T-helper 22 cell (primary cell): ENCODE data around the gene NOTUM.
"Not testable (repeated sequence)": the region's sequence is repeated elsewhere in the genome, so short reads cannot be mapped to it uniquely, and the experiment has no call there.

Experiments used
- DNase-seq: peaks from one replicate; pipeline ENCODE4 v3.0.0-alpha.2; 2020; ENCODE audit warnings: low read depth

Gene NOTUM

DNA sequence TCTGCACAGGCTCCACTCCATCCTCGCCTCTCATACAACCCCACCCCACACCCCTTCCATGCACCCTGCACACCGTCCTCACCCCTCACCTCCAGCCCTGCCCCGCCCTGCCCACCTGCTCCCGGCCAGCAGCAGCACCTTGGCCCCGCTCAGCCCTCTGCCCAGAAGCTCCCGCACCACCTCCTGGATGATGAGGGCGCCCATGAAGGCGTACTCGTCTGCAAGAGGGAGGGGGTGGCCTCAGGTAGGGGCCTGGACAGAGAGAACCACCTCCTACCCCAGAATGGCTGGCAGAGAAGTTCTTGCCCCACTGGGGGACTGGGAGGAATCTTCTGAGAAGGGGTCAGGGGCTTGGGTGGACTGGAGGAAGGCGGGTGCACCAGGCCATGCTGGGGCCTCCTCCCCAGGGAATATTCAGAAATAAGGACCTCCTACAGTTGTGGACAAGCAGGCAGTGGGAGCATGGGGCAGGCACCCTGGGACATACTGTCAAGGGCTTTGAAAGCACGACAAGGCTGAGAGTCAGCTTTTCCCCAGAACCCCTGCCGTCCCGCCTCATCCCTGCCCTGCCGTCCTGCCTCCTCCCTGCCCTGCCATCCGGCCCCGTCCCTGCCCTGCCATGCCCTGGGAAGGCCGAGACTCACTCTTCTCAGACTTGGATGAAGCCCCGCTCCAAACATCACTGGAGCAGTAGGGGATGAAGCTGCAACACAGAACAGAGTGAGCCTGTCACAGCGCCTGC, 3.1 kb downstream of the NOTUM start:
- no peak for DNase-seq

- no peak for DNase-seq
These were observed 4.1 kb downstream of the NOTUM start for GRCh38 chr17:81956607-81957589.

- no peak for DNase-seq
These were observed 5.0 kb downstream of the NOTUM start for GRCh38 chr17:81955756-81956544.

DNA sequence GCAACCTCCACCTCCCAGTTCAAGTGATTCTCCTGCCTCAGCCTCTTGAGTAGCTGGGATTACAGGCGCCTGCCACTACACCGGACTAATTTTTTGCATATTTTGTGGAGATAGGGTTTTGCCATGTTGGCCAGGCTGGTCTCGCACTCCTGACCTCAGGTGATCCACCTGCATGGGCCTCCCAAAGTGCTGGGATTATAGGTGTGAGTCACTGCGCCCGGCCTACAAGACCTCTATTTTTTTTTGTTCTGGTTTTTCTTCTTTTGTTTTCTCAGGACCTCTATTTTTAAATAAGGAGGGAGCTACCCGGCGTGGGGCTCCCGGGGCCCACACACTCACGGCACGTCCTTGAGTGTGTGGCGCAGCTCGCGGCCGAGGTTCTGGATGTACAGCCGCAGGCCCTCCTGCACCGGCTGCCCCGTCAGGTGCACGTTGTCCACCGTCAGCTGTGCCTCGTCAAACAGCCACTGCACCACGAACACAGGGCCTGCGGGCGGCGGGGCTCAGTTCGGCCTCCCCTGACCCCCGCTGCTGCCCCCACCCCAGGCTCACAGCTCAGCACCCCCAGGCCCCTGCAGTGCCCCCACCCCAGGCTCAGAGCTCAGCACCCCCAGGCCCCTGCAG, 5.8 kb downstream of the NOTUM start:
- DNase-seq: no peak

GRCh38 chr17:81954131-81955057, 6.6 kb downstream of the NOTUM start:
- no peak for DNase-seq

DNA sequence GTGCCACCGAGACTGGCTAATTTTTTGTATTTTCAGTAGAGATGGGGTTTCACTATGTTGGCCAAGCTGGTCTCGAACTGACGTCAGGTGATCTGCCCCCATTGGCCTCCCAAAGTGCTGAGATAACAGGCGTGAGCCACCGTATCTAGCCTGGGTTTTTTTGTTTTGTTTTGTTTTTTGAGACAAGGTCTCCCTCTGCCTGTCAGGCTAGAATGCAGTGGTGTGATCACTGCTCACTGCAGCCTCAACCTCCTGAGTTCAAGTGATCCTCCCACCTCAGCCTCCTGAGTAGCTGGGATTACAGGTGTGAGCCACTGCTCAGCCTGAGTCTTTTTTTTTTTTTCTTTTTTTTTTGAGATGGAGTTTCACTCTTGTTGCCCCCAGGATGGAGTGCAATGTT, 7.5 kb downstream of the NOTUM start:
- DNase-seq: not testable (repeated sequence)

DNA sequence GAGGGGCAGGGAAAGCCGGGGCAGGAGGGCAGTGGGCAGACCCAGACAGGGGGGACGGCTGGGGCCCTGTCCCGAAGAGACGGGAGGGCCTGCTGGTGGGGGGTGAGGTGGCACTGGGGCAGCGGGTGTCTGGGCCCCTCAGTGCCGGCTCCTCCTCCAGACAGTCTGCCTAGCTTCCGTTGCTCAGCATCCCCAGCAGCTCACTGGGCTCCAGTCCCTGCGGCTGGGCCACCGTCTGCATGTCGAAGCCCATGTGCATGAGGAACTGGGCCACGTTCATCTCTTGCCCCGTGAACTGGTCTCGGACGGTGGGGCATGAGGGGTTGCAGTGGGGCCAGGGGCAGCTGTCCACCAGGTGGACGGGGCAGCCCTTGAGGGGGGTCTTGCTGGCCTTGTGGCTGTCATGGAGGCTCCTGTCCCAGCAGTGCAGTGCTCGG, 8.2 kb downstream of the NOTUM start:
- DNase-seq: no peak

GRCh38 chr17:81951785-81952684, 9.0 kb downstream of the NOTUM start:
- no peak for DNase-seq

DNA sequence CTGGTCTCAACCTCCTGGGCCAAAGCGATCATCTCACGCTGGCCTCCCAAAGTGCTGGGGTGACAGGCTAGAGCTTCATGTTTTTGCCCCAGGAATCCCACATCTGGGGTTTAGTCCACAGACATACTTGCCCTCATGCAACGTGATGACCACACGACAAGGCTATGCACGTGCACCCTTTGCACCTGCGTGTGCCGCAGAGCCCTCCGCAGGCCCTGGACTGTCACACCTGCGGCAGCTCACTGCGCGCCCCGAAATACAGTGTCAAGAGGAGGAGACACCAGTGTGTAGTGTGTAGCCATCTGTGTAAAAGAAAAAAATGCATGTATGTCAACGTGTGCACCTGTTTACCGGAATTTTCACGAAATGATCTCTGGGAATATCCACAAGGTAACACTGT, 10.5 kb downstream of the NOTUM start:
- no peak for DNase-seq

GRCh38 chr17:81948635-81949378, 12.2 kb downstream of the NOTUM start:
- no peak for DNase-seq

DNA sequence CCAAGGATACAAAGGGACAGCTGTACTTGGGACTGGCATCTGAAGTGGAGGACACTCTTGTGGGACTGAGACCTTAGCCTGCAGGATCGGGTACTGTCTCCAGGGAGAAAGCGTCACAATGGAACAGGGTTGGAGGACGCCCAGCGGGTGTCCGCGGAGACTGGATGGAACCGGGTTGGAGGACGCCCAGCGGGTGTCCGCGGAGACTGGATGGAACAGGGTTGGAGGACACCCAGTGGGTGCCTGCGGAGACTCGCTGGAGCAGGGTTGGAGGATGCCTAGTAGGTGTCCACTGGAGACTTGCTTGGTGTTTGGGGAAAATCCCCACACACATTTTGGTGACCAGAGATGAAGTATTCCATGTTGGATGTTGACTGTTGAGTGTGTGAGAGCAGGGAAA, 13.8 kb downstream of the NOTUM start, which contains the start of gene MYADML2:
MYADML2 (minus strand) TSS at position 45 of the 400 bp plus-strand sequence. CDS start 5,492 bp downstream, outside the sequence.
- no peak for DNase-seq

DNA sequence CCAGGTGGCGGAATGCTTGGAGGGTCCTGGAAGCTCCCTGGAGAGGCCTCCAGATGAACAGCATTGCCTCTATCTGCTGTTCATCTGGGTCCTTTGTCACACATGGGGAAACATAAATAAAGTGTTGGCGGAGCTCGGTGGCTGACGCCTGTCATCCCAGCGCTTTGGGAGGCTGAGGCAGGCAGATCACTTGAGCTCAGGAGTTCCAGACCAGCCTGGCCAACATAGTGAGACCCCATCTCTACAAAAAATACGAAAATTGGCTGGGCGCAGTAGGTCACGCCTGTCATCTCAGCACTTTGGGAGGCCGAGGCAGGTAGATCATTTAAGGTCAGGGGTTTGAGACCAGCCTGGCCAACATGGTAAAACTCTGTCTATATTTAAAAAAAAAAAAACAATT, 16.1 kb downstream of the NOTUM start:
- no peak for DNase-seq

GRCh38 chr17:81942167-81942553, 18.8 kb downstream of the NOTUM start:
- no peak for DNase-seq

DNA sequence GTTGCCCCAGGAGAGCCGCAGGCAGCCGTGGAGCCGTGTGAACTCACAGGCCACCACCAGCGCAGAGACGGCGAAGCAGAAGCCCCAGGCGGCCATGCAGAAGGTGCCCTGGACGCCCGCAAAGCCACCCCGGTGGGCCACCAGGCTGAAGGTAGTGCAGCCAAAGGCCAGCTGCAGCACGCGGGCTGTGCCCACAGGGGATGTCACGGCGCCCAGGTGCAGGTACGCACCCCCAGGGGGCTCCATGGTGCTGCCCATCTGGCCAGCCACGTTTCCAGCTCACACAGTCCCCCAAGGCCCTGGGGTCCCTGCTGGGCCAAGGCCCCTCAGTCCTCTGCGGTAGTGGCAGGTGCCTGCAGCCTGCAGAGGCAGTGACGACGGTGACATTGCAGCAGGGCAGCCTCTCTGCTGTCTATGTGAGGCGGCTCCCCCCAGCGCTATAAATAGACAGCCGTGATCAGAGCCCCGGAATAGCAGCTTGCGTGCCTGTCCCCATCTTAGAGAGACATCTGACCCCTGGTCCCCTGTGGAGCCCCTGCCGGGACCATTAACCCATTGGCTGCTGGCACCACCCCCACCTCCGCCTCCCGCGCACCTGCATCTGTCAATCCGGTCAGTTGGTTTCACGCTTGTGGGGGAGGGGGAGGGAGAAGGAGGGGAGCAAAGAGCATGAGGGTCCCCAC, 19.4 kb downstream of the NOTUM start:
- no peak for DNase-seq

GRCh38 chr17:81940538-81941483, 20.2 kb downstream of the NOTUM start:
- no peak for DNase-seq

- DNase-seq: no peak
These were observed 21.1 kb downstream of the NOTUM start for GRCh38 chr17:81939881-81940385.

GRCh38 chr17:81939218-81939617, 21.8 kb downstream of the NOTUM start:
- no peak for DNase-seq
